Measurements from ENCODE around the gene CPNE5. TPM values are rescaled to one million over a fixed set of nuclear protein-coding genes. Genes with fewer than 3 reads are reported as not detected.

CPNE5 gene
- total RNA-seq, 2 experiments from 2014 or later: 1.5 to 1.8 TPM

GRCh38 chr6:36843170-36843569 lies 3.9 kb upstream of the CPNE5 start:
- Mint-ChIP-seq H3K27ac (no peak overlapping the region), H3K36me3 (no peaks in the 10 kb centered on the region), H3K4me1 (ENCODE audit: low read depth) (peaks cover 8% of the 10 kb centered on the region), H3K9me3 (no peaks in the 10 kb centered on the region), H3K4me3 (no peak overlapping the region), H3K27me3 (peaks cover 17% of the 10 kb centered on the region)
- CTCF ChIA-PET: no interaction called here
- DNase-seq: no peak
- intact Hi-C loops (cut with micrococcal nuclease): no loop called here
- POLR2A ChIA-PET: no interaction called here

- no peak for DNase-seq
- H3K9me3 Mint-ChIP-seq: no peaks in the 10 kb centered on the region
- no peaks in the 10 kb centered on the region for H3K36me3 Mint-ChIP-seq
- peaks cover 22% of the 10 kb centered on the region for H3K27me3 Mint-ChIP-seq
- ChIA-PET CTCF (no interaction called here), POLR2A (no interaction called here)
- H3K4me3 Mint-ChIP-seq: no peak overlapping the region
- H3K27ac Mint-ChIP-seq: no peak overlapping the region
- intact Hi-C loops (cut with micrococcal nuclease): no loop called here
- peaks cover 8% of the 10 kb centered on the region for H3K4me1 Mint-ChIP-seq (ENCODE audit: low read depth)
These were observed 2.5 kb upstream of the CPNE5 start for GRCh38 chr6:36841756-36842155.

GRCh38 chr6:36840432-36841403 lies 1.5 kb upstream of the CPNE5 start:
- Mint-ChIP-seq H3K4me1 (ENCODE audit: low read depth) (peaks cover 8% of the 10 kb centered on the region), H3K36me3 (no peaks in the 10 kb centered on the region), H3K27ac (no peak overlapping the region), H3K27me3 (peaks cover 22% of the 10 kb centered on the region), H3K4me3 (peak overlapping the region; percentile 72), H3K9me3 (no peaks in the 10 kb centered on the region)
- ChIA-PET CTCF (interaction anchor here (1.0 to 1.5 kb wide), 2 partner anchors 58 to 177 kb away, joined by 4 read pairs; no protein-coding TSS in a partner anchor), POLR2A (interaction anchor here (1.0 kb wide), 1 partner anchor 8 kb away, joined by 3 read pairs; no protein-coding TSS in a partner anchor)
- intact Hi-C loops (cut with micrococcal nuclease): no loop called here
- peak; percentile 41 for DNase-seq

GRCh38 chr6:36839749-36840431 lies 646 bp upstream of the CPNE5 start:
- Mint-ChIP-seq H3K4me3 (peak overlapping the region; percentile 72), H3K4me1 (ENCODE audit: low read depth) (peaks cover 8% of the 10 kb centered on the region), H3K9me3 (no peaks in the 10 kb centered on the region), H3K27me3 (peaks cover 22% of the 10 kb centered on the region), H3K36me3 (no peaks in the 10 kb centered on the region), H3K27ac (no peak overlapping the region)
- ChIA-PET POLR2A (interaction anchor here (1.0 kb wide), 1 partner anchor 9 kb away, joined by 3 read pairs; no protein-coding TSS in a partner anchor), CTCF (interaction anchor here (1.0 to 1.5 kb wide), 2 partner anchors 57 to 178 kb away, joined by 4 read pairs; no protein-coding TSS in a partner anchor)
- DNase-seq: peak; percentile 41
- intact Hi-C loops (cut with micrococcal nuclease): no loop called here

- ChIA-PET CTCF (interaction anchor here (0.6 to 1.6 kb wide), 3 partner anchors 15 to 180 kb away, joined by 3 to 5 read pairs (median 4); no protein-coding TSS in a partner anchor), POLR2A (no interaction called here)
- Mint-ChIP-seq H3K36me3 (no peaks in the 10 kb centered on the region), H3K9me3 (no peaks in the 10 kb centered on the region), H3K27me3 (peaks cover 22% of the 10 kb centered on the region), H3K4me3 (no peak overlapping the region), H3K27ac (no peak overlapping the region), H3K4me1 (ENCODE audit: low read depth) (peaks cover 8% of the 10 kb centered on the region)
- intact Hi-C loops (cut with micrococcal nuclease): no loop called here
- DNase-seq: no peak
These were observed 1.6 kb downstream of the CPNE5 start for GRCh38 chr6:36837686-36838085.

GRCh38 chr6:36837022-36837339 lies 2.3 kb downstream of the CPNE5 start:
- Mint-ChIP-seq H3K27ac (no peak overlapping the region), H3K36me3 (no peaks in the 10 kb centered on the region), H3K27me3 (peaks cover 22% of the 10 kb centered on the region), H3K9me3 (no peaks in the 10 kb centered on the region), H3K4me3 (no peak overlapping the region), H3K4me1 (ENCODE audit: low read depth) (peaks cover 8% of the 10 kb centered on the region)
- ChIA-PET POLR2A (no interaction called here), CTCF (interaction anchor here (0.9 to 1.6 kb wide), 3 partner anchors 16 to 181 kb away, joined by 3 to 5 read pairs (median 4); no protein-coding TSS in a partner anchor)
- no peak for DNase-seq
- intact Hi-C loops (cut with micrococcal nuclease): no loop called here

- peaks cover 22% of the 10 kb centered on the region for H3K27me3 Mint-ChIP-seq
- no peaks in the 10 kb centered on the region for H3K36me3 Mint-ChIP-seq
- no peaks in the 10 kb centered on the region for H3K9me3 Mint-ChIP-seq
- no peak for DNase-seq
- CTCF ChIA-PET: interaction anchor here (0.9 to 2.1 kb wide), 5 partner anchors 15 to 182 kb away, joined by 3 to 9 read pairs (median 5); no protein-coding TSS in a partner anchor
- H3K27ac Mint-ChIP-seq: no peak overlapping the region
- peaks cover 8% of the 10 kb centered on the region for H3K4me1 Mint-ChIP-seq (ENCODE audit: low read depth)
- H3K4me3 Mint-ChIP-seq: no peak overlapping the region
- POLR2A ChIA-PET: no interaction called here
- intact Hi-C loops (cut with micrococcal nuclease): no loop called here
These were observed 2.9 kb downstream of the CPNE5 start for GRCh38 chr6:36836111-36837021.

GRCh38 chr6:36834576-36835341 lies 4.5 kb downstream of the CPNE5 start:
- intact Hi-C loops (cut with micrococcal nuclease): no loop called here
- H3K27ac Mint-ChIP-seq: no peak overlapping the region
- peaks cover 13% of the 10 kb centered on the region for H3K27me3 Mint-ChIP-seq
- no peaks in the 10 kb centered on the region for H3K36me3 Mint-ChIP-seq
- no peak overlapping the region for H3K4me3 Mint-ChIP-seq
- DNase-seq: no peak
- H3K4me1 Mint-ChIP-seq (ENCODE audit: low read depth): no peaks in the 10 kb centered on the region
- CTCF ChIA-PET: interaction anchor here (1.4 to 2.1 kb wide), 2 partner anchors 16 to 52 kb away, joined by 6 to 9 read pairs; no protein-coding TSS in a partner anchor
- POLR2A ChIA-PET: no interaction called here
- no peaks in the 10 kb centered on the region for H3K9me3 Mint-ChIP-seq

GRCh38 chr6:36833182-36833789 lies 6.0 kb downstream of the CPNE5 start:
- Mint-ChIP-seq H3K27me3 (peaks cover 6% of the 10 kb centered on the region), H3K4me1 (ENCODE audit: low read depth) (no peaks in the 10 kb centered on the region), H3K4me3 (no peak overlapping the region), H3K27ac (no peak overlapping the region), H3K9me3 (no peaks in the 10 kb centered on the region), H3K36me3 (no peaks in the 10 kb centered on the region)
- intact Hi-C loops (cut with micrococcal nuclease): no loop called here
- ChIA-PET CTCF (interaction anchor here (1.2 to 1.5 kb wide), 2 partner anchors 18 to 68 kb away, joined by 3 to 4 read pairs; no protein-coding TSS in a partner anchor), POLR2A (no interaction called here)
- DNase-seq: no peak

- intact Hi-C loops (cut with micrococcal nuclease): no loop called here
- POLR2A ChIA-PET: no interaction called here
- no peak for DNase-seq
- no peaks in the 10 kb centered on the region for H3K36me3 Mint-ChIP-seq
- H3K4me3 Mint-ChIP-seq: no peak overlapping the region
- no peak overlapping the region for H3K27ac Mint-ChIP-seq
- H3K27me3 Mint-ChIP-seq: peaks cover 2% of the 10 kb centered on the region
- H3K9me3 Mint-ChIP-seq: no peaks in the 10 kb centered on the region
- CTCF ChIA-PET: interaction anchor here (0.7 to 1.5 kb wide), 4 partner anchors 19 to 67 kb away, joined by 3 to 4 read pairs (median 3); no protein-coding TSS in a partner anchor
- peaks cover 3% of the 10 kb centered on the region for H3K4me1 Mint-ChIP-seq (ENCODE audit: low read depth)
These were observed 6.9 kb downstream of the CPNE5 start for GRCh38 chr6:36832313-36832712.

Measured in activated CD4-positive, alpha-beta memory T cell treated with anti-CD3 and anti-CD28 coated beads for 36 hours (primary cell).